Parathyroid adenoma (tissue), 2 donors: ENCODE data around the gene AMH.

ENCODE experiments used
- H2AFZ ChIP-seq: fragments of 300-600 bp; sonication (generic); one replicate; pipeline ENCODE4 v1.7.0; 2017; ENCODE audit warnings: antibody characterized with exemption, mild to moderate bottlenecking
- H3K27ac ChIP-seq: fragments of 300-600 bp; sonication (generic); one replicate; pipeline ENCODE4 v1.7.0; 2017
- H3K27me3 ChIP-seq: fragments of 300-600 bp; sonication (generic); one replicate; pipeline ENCODE4 v1.7.0; 2017; ENCODE audit warnings: low read length; ENCODE audit not compliant: control insufficient read depth, insufficient read depth
- H3K36me3 ChIP-seq: fragments of 300-600 bp; sonication (generic); one replicate; pipeline ENCODE4 v1.7.0; 2017; ENCODE audit warnings: low read length; ENCODE audit not compliant: control insufficient read depth, insufficient read depth
- H3K4me1 ChIP-seq: fragments of 300-600 bp; sonication (generic); one replicate; pipeline ENCODE4 v1.7.0; 2017; ENCODE audit warnings: control low read depth
- H3K4me2 ChIP-seq: fragments of 300-600 bp; sonication (generic); one replicate; pipeline ENCODE4 v1.7.0; 2017; ENCODE audit warnings: low read length
- H3K4me3 ChIP-seq: fragments of 300-600 bp; sonication (generic); one replicate; pipeline ENCODE4 v1.7.0; 2017; ENCODE audit warnings: low read depth, low read length
- H3K79me2 ChIP-seq: fragments of 300-600 bp; sonication (generic); one replicate; pipeline ENCODE4 v1.7.0; 2017; ENCODE audit warnings: control low read depth
- H3K9ac ChIP-seq: fragments of 300-600 bp; sonication (generic); one replicate; pipeline ENCODE4 v1.7.0; 2017; ENCODE audit warnings: mild to moderate bottlenecking
- H3K9me3 ChIP-seq: fragments of 300-600 bp; sonication (generic); one replicate; pipeline ENCODE4 v1.7.0; 2017; ENCODE audit warnings: low read length; ENCODE audit not compliant: control insufficient read depth
- TF ChIP-seq, protein P1 (sequence below): fragments of 300-600 bp; sonication (generic); IDR thresholded peaks from one replicate; pipeline ENCODE4 v1.7.0; 2017; ENCODE audit warnings: antibody characterized with exemption, mild to moderate bottlenecking
- donor health status: primary hyperparathyroidism.

AMH gene

DNA sequence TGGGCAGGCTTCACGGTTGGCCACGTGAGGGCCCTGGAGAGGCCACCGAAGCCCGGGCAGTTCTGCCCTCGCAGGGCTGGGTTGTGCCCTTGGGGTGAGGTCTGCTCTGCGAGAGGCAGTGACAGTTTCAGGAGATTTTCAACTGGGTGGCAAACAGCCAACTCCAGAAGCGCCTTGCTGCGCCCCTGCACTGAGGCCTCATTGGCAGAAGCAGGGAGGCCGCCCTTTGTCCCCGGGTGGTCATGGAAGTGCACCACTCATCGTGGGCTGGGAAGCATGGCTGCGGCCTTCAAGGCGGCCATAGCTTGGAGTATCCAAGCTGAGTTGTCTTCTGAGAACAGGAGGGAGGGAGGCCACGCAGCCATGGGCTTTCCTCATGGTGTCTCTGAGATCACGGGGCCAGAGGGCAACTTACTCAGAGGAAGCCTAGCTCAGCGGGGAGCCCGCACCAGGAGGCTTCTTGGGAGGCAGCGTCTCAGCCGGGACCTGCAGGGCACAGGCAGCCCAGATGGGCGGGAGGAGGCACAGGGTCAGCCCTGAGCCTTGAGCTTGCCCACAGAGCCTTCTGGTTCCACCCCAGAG, 27.8 kb upstream of the AMH start:
- H3K9me3 ChIP-seq, result no peaks in the 10 kb centered on the region
- H3K36me3 ChIP-seq, result no peaks in the 10 kb centered on the region
- no peaks in the 10 kb centered on the region for H3K27me3 ChIP-seq
- no peak overlapping the region for H3K9ac ChIP-seq
- TF ChIP-seq, protein P1, sequence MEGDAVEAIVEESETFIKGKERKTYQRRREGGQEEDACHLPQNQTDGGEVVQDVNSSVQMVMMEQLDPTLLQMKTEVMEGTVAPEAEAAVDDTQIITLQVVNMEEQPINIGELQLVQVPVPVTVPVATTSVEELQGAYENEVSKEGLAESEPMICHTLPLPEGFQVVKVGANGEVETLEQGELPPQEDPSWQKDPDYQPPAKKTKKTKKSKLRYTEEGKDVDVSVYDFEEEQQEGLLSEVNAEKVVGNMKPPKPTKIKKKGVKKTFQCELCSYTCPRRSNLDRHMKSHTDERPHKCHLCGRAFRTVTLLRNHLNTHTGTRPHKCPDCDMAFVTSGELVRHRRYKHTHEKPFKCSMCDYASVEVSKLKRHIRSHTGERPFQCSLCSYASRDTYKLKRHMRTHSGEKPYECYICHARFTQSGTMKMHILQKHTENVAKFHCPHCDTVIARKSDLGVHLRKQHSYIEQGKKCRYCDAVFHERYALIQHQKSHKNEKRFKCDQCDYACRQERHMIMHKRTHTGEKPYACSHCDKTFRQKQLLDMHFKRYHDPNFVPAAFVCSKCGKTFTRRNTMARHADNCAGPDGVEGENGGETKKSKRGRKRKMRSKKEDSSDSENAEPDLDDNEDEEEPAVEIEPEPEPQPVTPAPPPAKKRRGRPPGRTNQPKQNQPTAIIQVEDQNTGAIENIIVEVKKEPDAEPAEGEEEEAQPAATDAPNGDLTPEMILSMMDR, result no peak
- no peak overlapping the region for H2AFZ ChIP-seq
- no peak overlapping the region for H3K4me2 ChIP-seq
- H3K27ac ChIP-seq, result no peak overlapping the region
- H3K4me3 ChIP-seq, result no peak overlapping the region
- no peaks in the 10 kb centered on the region for H3K79me2 ChIP-seq
- no peaks in the 10 kb centered on the region for H3K4me1 ChIP-seq

DNA sequence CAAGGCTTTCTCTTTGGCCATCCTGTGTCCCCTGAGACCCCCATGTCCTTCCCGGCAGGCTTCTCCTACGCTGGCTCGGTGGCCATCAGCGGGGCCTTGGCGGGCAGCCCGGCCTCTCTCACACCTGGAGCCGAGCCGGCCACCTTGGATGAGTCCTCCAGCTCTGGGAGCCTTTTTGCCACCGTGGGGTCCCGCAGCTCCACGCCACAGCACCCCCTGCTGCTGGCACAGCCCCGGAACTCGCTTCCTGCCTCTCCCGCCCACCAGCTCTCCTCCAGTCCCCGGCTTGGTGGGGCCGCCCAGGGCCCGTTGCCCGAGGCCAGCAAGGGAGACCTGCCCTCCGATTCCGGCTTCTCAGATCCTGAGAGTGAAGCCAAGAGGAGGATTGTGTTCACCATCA, 27.2 kb upstream of the AMH start:
- Histone ChIP-seq H3K27ac (no peak overlapping the region), H3K4me2 (no peak overlapping the region), H3K4me1 (no peaks in the 10 kb centered on the region), H2AFZ (no peak overlapping the region), H3K79me2 (no peaks in the 10 kb centered on the region), H3K4me3 (no peak overlapping the region), H3K9ac (no peak overlapping the region), H3K27me3 (no peaks in the 10 kb centered on the region), H3K9me3 (no peaks in the 10 kb centered on the region), H3K36me3 (no peaks in the 10 kb centered on the region)
- TF ChIP-seq, protein P1, result no peak

DNA sequence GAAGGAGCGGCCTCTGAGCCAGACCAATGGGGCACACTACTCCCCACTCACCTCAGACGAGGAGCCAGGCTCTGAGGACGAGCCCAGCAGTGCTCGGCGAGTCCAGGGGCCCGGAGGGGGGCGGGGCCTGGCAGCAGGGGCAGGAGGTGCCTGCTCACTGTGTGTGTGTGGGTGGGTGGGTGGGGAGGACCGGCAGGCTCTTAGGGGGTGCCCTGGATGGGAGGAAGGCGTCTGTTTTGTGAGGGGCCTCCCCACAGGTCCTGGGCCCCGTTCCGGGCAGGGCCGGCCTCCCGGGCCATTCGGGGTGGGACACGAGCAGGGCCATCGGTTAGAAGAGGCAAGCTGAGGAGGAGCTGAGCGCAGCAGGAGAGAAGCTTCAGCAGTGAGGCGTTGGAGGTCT, 25.7 kb upstream of the AMH start:
- Histone ChIP-seq H3K27me3 (no peaks in the 10 kb centered on the region), H3K9ac (no peak overlapping the region), H3K79me2 (no peaks in the 10 kb centered on the region), H3K36me3 (no peaks in the 10 kb centered on the region), H3K9me3 (no peaks in the 10 kb centered on the region), H3K4me2 (no peak overlapping the region), H3K4me3 (no peak overlapping the region), H3K27ac (no peak overlapping the region), H2AFZ (no peak overlapping the region), H3K4me1 (no peaks in the 10 kb centered on the region)
- TF ChIP-seq, protein P1, result no peak

DNA sequence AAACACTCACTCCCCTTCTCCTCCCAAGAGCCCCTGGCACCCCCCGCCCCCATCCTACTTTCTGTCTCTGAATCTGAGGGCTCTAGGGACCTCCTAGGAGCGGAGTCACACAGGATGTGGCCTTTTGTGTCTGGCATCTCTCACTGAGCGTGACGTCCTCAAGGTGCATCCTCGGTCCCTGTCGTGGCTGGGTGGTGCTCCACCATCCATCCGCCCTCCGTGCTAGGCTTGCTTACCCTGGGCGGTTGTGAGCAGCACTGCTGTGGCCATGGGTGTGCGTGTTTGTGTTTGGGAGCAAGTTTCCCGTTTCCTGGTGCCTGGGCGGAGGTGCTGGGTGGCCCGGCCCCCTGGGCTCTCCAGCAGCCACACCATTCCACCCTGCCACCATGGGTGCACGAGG, 25.2 kb upstream of the AMH start:
- H2AFZ ChIP-seq, result no peak overlapping the region
- H3K4me1 ChIP-seq, result no peaks in the 10 kb centered on the region
- H3K4me3 ChIP-seq, result no peak overlapping the region
- H3K4me2 ChIP-seq, result no peak overlapping the region
- no peaks in the 10 kb centered on the region for H3K36me3 ChIP-seq
- TF ChIP-seq, protein P1, result no peak
- H3K27me3 ChIP-seq, result no peaks in the 10 kb centered on the region
- no peak overlapping the region for H3K9ac ChIP-seq
- H3K9me3 ChIP-seq, result no peaks in the 10 kb centered on the region
- no peak overlapping the region for H3K27ac ChIP-seq
- no peaks in the 10 kb centered on the region for H3K79me2 ChIP-seq

DNA sequence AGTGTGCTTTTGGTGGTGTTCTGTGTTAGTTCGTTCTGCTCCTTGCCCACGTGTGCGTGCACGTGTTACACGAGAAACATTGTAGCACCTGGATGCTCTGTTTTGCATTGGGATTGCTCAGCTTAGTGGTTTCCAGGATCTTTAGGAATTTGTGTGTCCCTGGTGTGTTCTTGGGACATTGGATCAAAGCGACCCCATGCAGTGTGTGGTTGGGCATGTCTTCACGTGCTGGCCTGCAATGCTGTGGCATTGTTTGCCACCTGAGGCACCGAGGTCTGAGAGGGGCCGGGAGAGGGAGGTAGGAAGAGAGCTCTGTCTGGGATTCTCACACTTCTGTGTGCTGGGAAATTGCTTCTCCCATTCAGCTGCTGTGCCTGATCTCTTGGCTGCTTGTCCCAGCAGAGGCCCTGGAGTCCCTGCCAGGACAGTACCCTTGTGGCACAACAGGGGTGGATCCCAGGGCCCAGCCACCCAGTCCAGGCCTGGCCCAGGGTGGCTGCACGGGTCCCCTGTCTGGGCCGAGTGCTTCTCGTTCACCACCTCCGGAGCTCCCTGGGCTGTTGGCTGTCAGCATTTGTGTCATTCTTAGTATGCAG, 24.3 kb upstream of the AMH start:
- Histone ChIP-seq H2AFZ (no peak overlapping the region), H3K27ac (no peak overlapping the region), H3K4me2 (no peak overlapping the region), H3K9ac (no peak overlapping the region), H3K4me1 (no peaks in the 10 kb centered on the region), H3K27me3 (no peaks in the 10 kb centered on the region), H3K4me3 (no peak overlapping the region), H3K9me3 (no peaks in the 10 kb centered on the region), H3K79me2 (no peaks in the 10 kb centered on the region), H3K36me3 (no peaks in the 10 kb centered on the region)
- TF ChIP-seq, protein P1, result no peak
